GM19395 (cell line): ENCODE measurements around the gene GLT8D1.

Experiments used
- ATAC-seq: cut with Tn5 transposase; IDR thresholded peaks from one replicate; pipeline ENCODE4 v1.9.1; 2021; ENCODE audit warnings: mild to moderate bottlenecking, moderate library complexity; ENCODE audit not compliant: unreplicated experiment

Gene GLT8D1

GRCh38 chr3:52712291-52713212 is 7.0 kb upstream of the GLT8D1 start:
- no peak for ATAC-seq

- no peak for ATAC-seq
Observed at GRCh38 chr3:52710512-52710911, 4.9 kb upstream of the GLT8D1 start.

- no peak for ATAC-seq
Observed at GRCh38 chr3:52707585-52707984, 2.0 kb upstream of the GLT8D1 start.

GRCh38 chr3:52705438-52705687 is 228 bp downstream of the GLT8D1 start:
- ATAC-seq, result no peak

- ATAC-seq, result no peak
Observed at GRCh38 chr3:52704611-52705437, 767 bp downstream of the GLT8D1 start.

- ATAC-seq, result no peak
Observed at GRCh38 chr3:52703341-52703740, 2.2 kb downstream of the GLT8D1 start.

- ATAC-seq, result no peak
Observed at GRCh38 chr3:52697632-52697965, 8.0 kb downstream of the GLT8D1 start.

GRCh38 chr3:52696830-52697631 is 8.6 kb downstream of the GLT8D1 start:
- ATAC-seq, result no peak

- no peak for ATAC-seq
Observed at GRCh38 chr3:52695798-52696671, 9.6 kb downstream of the GLT8D1 start.

GRCh38 chr3:52694528-52695189 is 10.9 kb downstream of the GLT8D1 start:
- ATAC-seq, result no peak

GRCh38 chr3:52693071-52693470 is 12.5 kb downstream of the GLT8D1 start:
- no peak for ATAC-seq

- ATAC-seq, result no peak
Observed at GRCh38 chr3:52690560-52690959, 15.0 kb downstream of the GLT8D1 start.

GRCh38 chr3:52689151-52689550 is 16.4 kb downstream of the GLT8D1 start:
- ATAC-seq, result no peak

GRCh38 chr3:52688266-52688665 is 17.3 kb downstream of the GLT8D1 start:
- ATAC-seq, result no peak

GRCh38 chr3:52685709-52686691 is 19.6 kb downstream of the GLT8D1 start, which contains the start of the genes GNL3 and PBRM1:
Gene GNL3 (plus strand): TSS chr3:52686032. CDS start chr3:52686093, 61 bp downstream.
Gene PBRM1 (minus strand): TSS chr3:52685913.
- ATAC-seq, result peak; percentile 80

- peak; percentile 67 for ATAC-seq
Observed at GRCh38 chr3:52685285-52685708, 20.3 kb downstream of the GLT8D1 start.

GRCh38 chr3:52684184-52684583 is 21.4 kb downstream of the GLT8D1 start:
- no peak for ATAC-seq

- ATAC-seq, result no peak
Observed at GRCh38 chr3:52683611-52684010, 22.0 kb downstream of the GLT8D1 start.

GRCh38 chr3:52682016-52682415 is 23.6 kb downstream of the GLT8D1 start:
- ATAC-seq, result no peak
